Aorta (tissue), 5 donors: ENCODE results near the gene SCAPER. TPM values are rescaled to one million over a fixed set of nuclear protein-coding genes. Genes with fewer than 3 reads are reported as not detected.

Experiments
- ATAC-seq: fragments of 200-7000 bp; cut with Tn5 transposase; one replicate; pipeline ENCODE4 v1.9.1; 2022; ENCODE audit warnings: moderate library complexity; ENCODE audit not compliant: low FRiP score
- DNase-seq, 2 donors: peaks; one replicate each; pipeline ENCODE4 v3.0.0-alpha.2; 2020
- H3K27ac ChIP-seq, 2 donors: one replicate each; pipeline ENCODE4 v1.5.1; 2013; ENCODE audit warnings: low read length in 2 of 2, mild to moderate bottlenecking in 2 of 2, moderate library complexity in 2 of 2, control low read depth in 1 of 2, inconsistent platforms in 1 of 2, low read depth in 1 of 2
- H3K27me3 ChIP-seq, 2 donors: one replicate each; pipeline ENCODE4 v1.6.1; 2013; ENCODE audit warnings: control low read depth in 1 of 2, low read length in 1 of 2, mild to moderate bottlenecking in 1 of 2, moderate library complexity in 1 of 2; ENCODE audit not compliant: insufficient read depth in 2 of 2, control insufficient read depth in 1 of 2
- H3K36me3 ChIP-seq, 2 donors: one replicate each; pipeline ENCODE4 v1.6.1; 2013; ENCODE audit warnings: control low read depth in 1 of 2, low read length in 1 of 2, mild to moderate bottlenecking in 1 of 2; ENCODE audit not compliant: insufficient read depth in 2 of 2, control insufficient read depth in 1 of 2
- H3K4me1 ChIP-seq, 2 donors: one replicate each; pipeline ENCODE4 v1.6.1; 2013; ENCODE audit warnings: low read length in 2 of 2, control low read depth in 1 of 2, mild to moderate bottlenecking in 1 of 2, moderate library complexity in 1 of 2; ENCODE audit not compliant: insufficient read depth in 2 of 2, control insufficient read depth in 1 of 2
- H3K4me3 ChIP-seq, 2 donors: one replicate each; pipeline ENCODE4 v1.5.1; 2013; ENCODE audit warnings: low read length in 2 of 2, control low read depth in 1 of 2, mild to moderate bottlenecking in 1 of 2
- H3K9me3 ChIP-seq: one replicate; pipeline ENCODE4 v1.6.1; 2013; ENCODE audit warnings: mild to moderate bottlenecking, low read length; ENCODE audit not compliant: control insufficient read depth
- WGBS, 2 donors: extraction: QIAGEN DNeasy Blood & Tissue Kit; methylation state at CpG; one replicate each; pipeline ENCODE4 v1.1.7; 2013; 5-methylcytosine and 5-hydroxymethylcytosine counted together
- intact Hi-C, 2 donors: fragments of 100-400 bp; cut with DNase I; formaldehyde crosslinking; loops; one replicate each; pipeline versions ENCODE4 v1.14.2 to v1.15.0; 2022
- polyA plus RNA-seq, 2 donors: library from polyadenylated mRNA; stranded (reverse); fragments of 200-250 nt; gene quantifications; one replicate each; pipeline ENCODE4 v1.2.3, GENCODE V29; 2013
- total RNA-seq, 2 donors: library from RNA; stranded (reverse); fragmentation: NEBNext Ultra II Directional; extraction: Animal tissue kit (Norgen Biotek cat#: 25700); gene quantifications; one replicate each; pipeline ENCODE4 v1.2.1, GENCODE V29; 2021
- donor health status: healthy with polysubstance abuse.
- donor health status: Bipolar disorder and iron deficiency.
- donor health status: DM: no; HTN: no; CAD: no.
- donor health status: DM: no; HTN: no; CAD: no.
- donor health status: DM: yes; HTN: yes; CAD: no.

Gene SCAPER
- total and polyA plus RNA-seq, 4 donors: 11.9 to 44.3 (median 25.6) TPM

DNA sequence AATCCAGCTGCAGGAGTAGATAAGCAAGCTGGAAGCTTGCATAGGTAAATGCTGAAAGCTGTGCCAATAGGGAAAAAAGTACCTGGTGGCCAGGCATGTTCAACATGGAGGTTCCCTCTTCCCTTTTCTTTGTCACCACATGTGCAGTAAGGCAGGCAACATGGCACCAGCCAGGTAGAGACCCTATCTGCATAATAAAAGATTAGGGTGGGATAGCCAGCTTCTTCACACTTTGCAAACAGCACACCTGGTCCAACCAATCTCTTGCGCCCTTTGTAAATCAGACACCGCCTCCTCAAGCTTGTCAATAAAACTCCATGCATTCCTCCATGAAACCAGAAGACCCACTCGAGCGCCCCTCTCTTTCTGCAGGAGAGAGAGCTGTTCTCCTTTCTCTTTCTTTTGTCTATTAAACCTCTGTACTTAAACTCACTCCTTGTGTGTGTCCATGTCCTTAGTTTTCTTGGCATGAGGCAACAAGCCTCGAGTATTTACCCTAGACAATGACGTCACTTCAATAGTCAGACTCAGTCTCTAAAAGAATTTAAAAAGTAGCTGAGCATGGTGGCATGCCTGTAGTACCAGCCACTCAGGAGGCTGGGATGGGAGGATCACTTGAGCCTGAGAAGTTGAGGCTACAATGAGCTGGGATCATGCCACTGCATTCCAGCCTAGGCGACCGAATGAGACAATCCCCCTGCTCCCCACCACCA is 256.3 kb downstream of the SCAPER start:
- Histone ChIP-seq H3K4me1 (no peaks in the 10 kb centered on the region), H3K4me3 (no peak overlapping the region), H3K9me3 (peaks cover 2% of the 10 kb centered on the region), H3K36me3 (peaks cover 3 to 5% of the 10 kb centered on the region in 2 donors), H3K27me3 (no peaks in the 10 kb centered on the region), H3K27ac (no peak overlapping the region)
- 87 to 89% methylated on average over 8 of the region's 8 CpGs for WGBS, 2 donors
- intact Hi-C loops: no loop called here
- no peak for ATAC-seq
- no peak for DNase-seq

DNA sequence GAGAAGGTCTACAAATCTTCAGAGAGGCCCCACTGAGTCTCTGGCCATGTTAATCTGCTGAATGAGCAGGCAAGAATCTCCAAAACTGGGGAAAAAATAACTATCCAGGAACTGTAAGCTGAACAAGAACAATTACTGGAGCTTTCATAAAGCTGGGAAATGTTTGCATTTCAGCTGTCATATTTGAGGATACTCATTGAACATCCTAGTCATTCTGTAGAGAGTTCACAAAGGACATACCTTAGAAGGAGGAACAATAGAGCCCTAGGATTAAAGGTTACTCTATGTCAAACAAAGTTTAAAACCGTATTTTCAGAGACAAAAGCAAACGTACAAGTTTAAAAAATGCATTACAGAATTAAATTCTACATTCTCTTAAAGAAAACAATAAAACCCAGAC is 257.5 kb downstream of the SCAPER start:
- H3K4me1 ChIP-seq: no peaks in the 10 kb centered on the region
- H3K9me3 ChIP-seq: peaks cover 2% of the 10 kb centered on the region
- H3K27me3 ChIP-seq: no peaks in the 10 kb centered on the region
- intact Hi-C loops: no loop called here
- DNase-seq (no peak), ATAC-seq (no peak)
- H3K4me3 ChIP-seq: no peak overlapping the region
- WGBS, 2 donors: 80 to 88% methylated on average over 2 of the region's 2 CpGs
- H3K36me3 ChIP-seq: peaks cover 3 to 5% of the 10 kb centered on the region in 2 donors
- H3K27ac ChIP-seq: no peak overlapping the region

DNA sequence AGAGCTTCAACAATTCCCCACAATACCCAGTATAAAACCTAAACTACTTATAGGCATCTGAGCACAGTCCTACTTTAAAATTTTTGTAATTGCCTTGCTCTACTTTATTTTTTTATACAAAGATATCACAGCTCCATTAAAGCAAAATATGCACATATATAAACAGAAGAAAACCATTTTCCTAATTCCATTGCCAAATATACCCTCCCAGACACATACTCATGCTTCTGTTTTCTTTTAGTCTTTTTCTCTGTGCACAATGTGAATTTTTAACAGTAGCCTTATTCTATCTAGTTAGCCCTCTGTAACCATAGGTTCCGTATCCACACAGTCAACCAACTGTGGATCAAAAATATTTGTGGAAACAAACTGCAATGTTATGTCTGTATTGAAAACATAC is 260.5 kb downstream of the SCAPER start:
- intact Hi-C loops: no loop called here
- no peaks in the 10 kb centered on the region for H3K4me1 ChIP-seq
- peaks cover 2% of the 10 kb centered on the region for H3K9me3 ChIP-seq
- H3K4me3 ChIP-seq: no peak overlapping the region
- no peak overlapping the region for H3K27ac ChIP-seq
- peaks cover 3 to 5% of the 10 kb centered on the region in 2 donors for H3K36me3 ChIP-seq
- ATAC-seq (no peak), DNase-seq (no peak)
- 94 to 100% methylated on average over 1 of the region's 1 CpG for WGBS, 2 donors
- no peaks in the 10 kb centered on the region for H3K27me3 ChIP-seq

DNA sequence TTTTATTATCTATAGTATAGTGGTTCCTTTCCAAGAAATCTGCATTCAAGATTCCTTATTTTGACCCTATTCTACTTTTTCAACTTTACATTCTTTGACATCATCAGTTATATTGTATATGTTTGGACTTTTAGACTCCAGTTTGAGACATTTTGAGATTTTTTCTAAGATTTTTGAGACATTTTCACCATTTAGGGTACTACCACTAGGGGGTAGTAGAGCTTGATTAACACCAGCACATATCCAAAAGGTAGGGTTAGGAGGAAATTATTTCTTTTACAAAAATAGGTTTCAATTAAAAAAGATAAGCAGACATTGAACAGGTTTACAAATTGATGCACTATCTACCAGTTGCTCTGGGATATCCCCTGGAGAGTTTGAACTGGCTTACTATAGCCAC is 262.5 kb downstream of the SCAPER start:
- Histone ChIP-seq H3K4me1 (no peaks in the 10 kb centered on the region), H3K36me3 (no peaks in the 10 kb centered on the region), H3K4me3 (no peak overlapping the region), H3K9me3 (no peaks in the 10 kb centered on the region), H3K27me3 (no peaks in the 10 kb centered on the region), H3K27ac (no peak overlapping the region)
- ATAC-seq: no peak
- intact Hi-C loops: no loop called here
- no peak for DNase-seq

DNA sequence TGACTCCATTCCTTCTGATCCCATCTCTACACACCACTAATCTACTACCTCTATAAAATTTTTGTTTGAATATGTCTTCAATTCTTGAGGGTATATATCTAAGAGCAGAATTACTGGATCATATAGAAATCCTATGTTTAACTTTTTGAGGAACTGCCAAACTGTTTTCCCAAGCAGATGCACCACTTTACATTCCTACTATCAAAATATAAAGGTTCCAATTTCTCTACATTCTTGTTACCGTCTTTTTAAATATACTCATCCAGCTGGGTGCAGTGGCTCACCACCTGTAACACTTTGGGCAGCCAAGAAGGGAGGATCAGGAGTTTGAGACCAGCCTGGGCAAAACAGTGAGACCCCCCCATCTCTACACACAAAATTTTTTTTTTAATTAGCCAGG is 268.0 kb downstream of the SCAPER start:
- no peaks in the 10 kb centered on the region for H3K36me3 ChIP-seq
- H3K9me3 ChIP-seq: no peaks in the 10 kb centered on the region
- no peak overlapping the region for H3K27ac ChIP-seq
- no peaks in the 10 kb centered on the region for H3K4me1 ChIP-seq
- no peak for DNase-seq
- ATAC-seq: no peak
- WGBS, 2 donors: 89 to 97% methylated on average over 1 of the region's 1 CpG
- no peak overlapping the region for H3K4me3 ChIP-seq
- no peaks in the 10 kb centered on the region for H3K27me3 ChIP-seq
- intact Hi-C loops: no loop called here

DNA sequence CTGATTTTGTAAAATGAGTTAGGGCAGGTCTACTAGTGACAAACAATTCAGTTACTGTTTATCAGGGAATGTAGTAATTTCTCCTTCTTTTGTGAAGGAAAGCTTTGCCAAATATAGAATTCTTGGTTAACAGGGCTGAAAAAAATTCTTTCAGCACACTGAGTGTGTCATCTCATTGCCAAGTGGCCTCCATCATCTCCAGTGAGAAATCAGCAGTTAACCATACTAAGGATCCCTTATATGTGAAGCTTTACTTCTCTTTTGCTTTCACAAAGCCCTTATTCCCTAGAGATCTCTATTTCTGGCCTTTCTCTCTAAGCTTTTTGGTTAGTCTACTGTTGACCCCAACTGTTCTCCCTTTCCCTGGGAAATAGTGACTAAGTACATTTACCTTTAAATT is 269.1 kb downstream of the SCAPER start:
- H3K4me1 ChIP-seq: no peaks in the 10 kb centered on the region
- H3K9me3 ChIP-seq: no peaks in the 10 kb centered on the region
- ATAC-seq (no peak), DNase-seq (no peak)
- H3K27ac ChIP-seq: no peak overlapping the region
- H3K36me3 ChIP-seq: no peaks in the 10 kb centered on the region
- no peaks in the 10 kb centered on the region for H3K27me3 ChIP-seq
- no peak overlapping the region for H3K4me3 ChIP-seq
- intact Hi-C loops: no loop called here

DNA sequence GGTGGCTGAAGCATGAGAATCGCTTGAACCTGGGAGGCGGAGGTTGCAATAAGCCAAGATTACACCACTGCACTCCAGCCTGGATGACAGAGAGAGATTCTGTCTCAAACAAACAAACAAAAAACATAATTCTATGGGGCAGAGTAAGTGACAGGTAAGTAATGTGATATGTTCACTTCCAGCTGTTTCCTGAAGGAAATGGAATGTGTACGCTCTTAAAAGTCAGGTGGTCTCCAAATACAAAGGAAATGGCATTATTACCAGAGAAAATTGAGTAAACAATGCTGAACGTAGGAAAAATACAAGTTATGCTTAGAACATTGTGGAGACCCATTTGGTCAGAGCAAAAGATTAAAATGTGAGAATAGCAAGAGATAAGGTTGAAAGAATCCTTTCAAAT is 278.5 kb downstream of the SCAPER start:
- intact Hi-C loops: no loop called here
- no peaks in the 10 kb centered on the region for H3K27me3 ChIP-seq
- H3K27ac ChIP-seq: no peak overlapping the region
- no peaks in the 10 kb centered on the region for H3K4me1 ChIP-seq
- DNase-seq (no peak), ATAC-seq (no peak)
- no peaks in the 10 kb centered on the region for H3K36me3 ChIP-seq
- H3K9me3 ChIP-seq: no peaks in the 10 kb centered on the region
- no peak overlapping the region for H3K4me3 ChIP-seq
- 90 to 91% methylated on average over 4 of the region's 4 CpGs for WGBS, 2 donors

DNA sequence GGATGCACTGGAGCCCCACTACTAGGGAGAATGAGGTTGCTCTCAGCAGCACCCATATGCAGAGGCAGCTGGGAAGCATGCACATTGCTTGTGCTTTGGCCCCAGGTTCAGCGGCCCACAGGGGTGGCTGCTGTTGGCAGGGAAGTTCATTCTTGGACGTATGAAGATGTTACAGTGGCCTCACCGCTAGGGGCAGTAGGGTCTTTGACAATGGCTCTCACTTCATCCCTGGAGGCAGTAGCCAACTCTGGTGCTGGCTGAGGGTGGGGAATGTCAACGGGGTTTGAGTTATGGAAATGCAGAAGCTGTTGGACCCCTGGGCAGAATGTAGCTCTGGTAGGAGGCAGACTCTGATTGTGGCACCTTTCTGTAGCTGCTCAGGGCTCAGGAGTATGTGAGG is 279.9 kb downstream of the SCAPER start:
- Histone ChIP-seq H3K4me3 (no peak overlapping the region), H3K9me3 (no peaks in the 10 kb centered on the region), H3K4me1 (no peaks in the 10 kb centered on the region), H3K27ac (no peak overlapping the region), H3K27me3 (no peaks in the 10 kb centered on the region), H3K36me3 (no peaks in the 10 kb centered on the region)
- intact Hi-C loops: no loop called here
- no peak for DNase-seq
- WGBS, 2 donors: 82 to 84% methylated on average over 4 of the region's 4 CpGs
- ATAC-seq: no peak

DNA sequence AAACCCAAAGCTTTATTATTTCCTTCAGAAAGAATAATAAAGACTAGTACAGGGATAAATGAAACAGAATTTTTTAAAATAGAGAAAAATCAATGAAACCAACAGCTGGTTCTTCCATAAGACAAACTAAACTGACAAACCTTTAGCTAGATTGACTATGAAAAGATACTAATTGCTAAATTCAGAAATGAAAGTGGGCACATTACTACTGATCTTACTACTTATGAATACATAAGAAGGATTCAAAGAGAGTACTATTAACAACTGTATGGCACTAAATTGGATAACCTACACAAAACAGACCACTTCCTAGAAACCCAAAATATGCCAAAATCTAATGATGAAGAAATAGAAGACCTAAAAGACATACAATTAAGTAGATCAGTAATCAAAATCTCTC is 290.4 kb downstream of the SCAPER start:
- DNase-seq (no peak), ATAC-seq (no peak)
- intact Hi-C loops: no loop called here
- Histone ChIP-seq H3K9me3 (no peaks in the 10 kb centered on the region), H3K4me1 (no peaks in the 10 kb centered on the region), H3K4me3 (no peak overlapping the region), H3K27me3 (no peaks in the 10 kb centered on the region), H3K27ac (no peak overlapping the region), H3K36me3 (no peaks in the 10 kb centered on the region)
